ENCODE data around the gene PPP1R7.
"Not testable (repeated sequence)": the region's sequence is repeated elsewhere in the genome, so short reads cannot be mapped to it uniquely, and the experiment has no call there.

The PPP1R7 gene

GRCh38 chr2:241177526-241178334 lies 27.5 kb downstream of the PPP1R7 start:
- DNase-seq = no peak

GRCh38 chr2:241178961-241179360 lies 28.7 kb downstream of the PPP1R7 start:
- DNase-seq = no peak

DNA sequence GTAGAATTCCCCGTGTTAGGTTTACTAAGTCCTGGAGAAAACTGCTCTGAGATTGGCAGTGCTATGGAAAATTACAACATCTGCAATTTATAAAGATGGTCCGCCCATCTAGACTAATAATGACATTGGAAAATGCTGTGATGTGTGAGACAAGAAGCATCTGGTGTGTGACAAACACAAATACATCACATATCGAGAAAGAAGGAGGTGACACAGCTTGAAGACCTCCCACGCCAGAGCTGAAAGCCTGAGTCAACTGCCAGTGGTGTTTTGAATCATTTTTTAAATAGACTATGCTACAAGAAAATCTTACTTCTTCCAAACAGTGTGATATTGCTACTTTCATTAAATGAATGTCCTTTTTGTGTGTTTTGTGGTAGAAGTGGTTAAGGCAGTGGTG lies 29.6 kb downstream of the PPP1R7 start:
- DNase-seq = no peak

- no peak for DNase-seq
Observed at GRCh38 chr2:241180495-241180894, 30.2 kb downstream of the PPP1R7 start.

DNA sequence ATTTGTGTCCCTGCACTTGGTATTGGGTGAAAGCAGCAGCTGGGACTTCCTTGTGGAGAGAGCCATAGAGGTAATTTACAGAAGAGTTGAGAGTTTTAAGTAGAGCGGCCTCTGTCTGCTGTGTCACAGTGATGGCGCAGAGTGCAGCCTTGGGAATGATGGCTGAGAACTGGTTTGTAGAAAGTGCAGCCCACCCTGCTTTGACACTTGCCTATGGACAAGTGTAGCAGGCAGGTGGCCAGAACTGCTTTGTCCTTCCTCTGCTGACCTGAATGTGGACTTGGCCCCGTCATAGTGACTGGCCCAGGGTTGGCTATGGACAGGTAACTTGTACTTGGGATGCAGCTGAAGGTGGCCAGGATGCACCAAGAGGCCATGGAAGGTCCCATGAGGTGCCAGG lies 31.9 kb downstream of the PPP1R7 start:
- no peak for DNase-seq

- DNase-seq = no peak
Observed at GRCh38 chr2:241182531-241183133, 32.4 kb downstream of the PPP1R7 start.

- no peak for DNase-seq
Observed at GRCh38 chr2:241183221-241183620, 33.0 kb downstream of the PPP1R7 start.

DNA sequence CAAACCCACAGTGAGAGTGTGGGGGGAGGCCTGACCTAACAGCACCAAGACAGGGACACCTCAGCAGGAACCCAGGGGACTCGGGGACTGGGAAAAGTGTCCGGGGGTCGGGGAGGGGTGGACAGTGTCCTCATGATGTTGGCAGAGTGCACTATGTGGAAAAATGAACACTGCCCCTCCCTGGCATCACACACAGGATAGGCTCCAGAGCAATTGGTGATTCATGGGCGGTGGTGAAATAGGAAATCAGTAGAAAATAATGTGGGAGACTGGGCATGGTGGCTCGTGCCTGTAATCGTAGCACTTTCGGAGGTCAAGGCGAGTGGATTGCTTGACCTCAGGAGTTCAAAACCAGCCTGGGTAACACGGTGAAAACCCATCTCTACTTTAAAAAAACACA lies 34.6 kb downstream of the PPP1R7 start:
- DNase-seq = no peak

DNA sequence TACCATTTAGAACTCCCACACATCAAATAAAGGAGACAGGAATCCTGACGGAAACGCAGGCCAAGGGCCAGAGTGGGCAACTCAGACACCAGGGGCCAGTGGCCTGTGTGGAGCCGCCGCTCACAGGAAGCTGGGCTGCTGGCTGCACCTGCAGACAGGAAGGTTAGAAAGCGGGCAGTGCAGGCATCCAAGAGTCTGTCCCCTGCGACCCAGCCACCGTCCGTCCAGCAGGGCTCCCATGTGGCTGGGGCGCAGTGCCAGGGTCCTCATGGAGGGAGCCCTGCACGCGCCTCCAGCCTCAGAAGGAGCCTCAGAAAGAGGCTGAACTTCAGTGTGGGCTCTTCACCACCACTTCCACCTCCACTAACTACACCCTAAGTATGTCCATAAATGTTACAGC lies 35.7 kb downstream of the PPP1R7 start:
- DNase-seq = no peak

- no peak for DNase-seq
Observed at GRCh38 chr2:241187101-241187917, 37.0 kb downstream of the PPP1R7 start.

DNA sequence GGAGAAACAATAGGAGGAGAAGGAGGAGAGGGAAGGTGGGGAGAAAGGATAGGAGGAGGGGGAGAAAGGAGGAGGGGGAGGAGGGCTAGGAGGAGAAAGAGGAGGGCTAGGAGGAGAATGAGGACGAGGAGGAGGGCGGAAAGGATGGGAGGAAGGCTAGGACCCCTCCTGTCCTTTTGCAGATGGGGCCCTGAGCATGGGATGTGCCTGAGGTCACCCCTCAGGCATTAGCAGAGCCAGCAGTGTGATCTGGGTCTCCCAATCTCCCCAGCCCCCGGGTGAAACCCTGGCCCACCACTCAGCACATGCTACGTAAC lies 37.6 kb downstream of the PPP1R7 start:
- no peak for DNase-seq

DNA sequence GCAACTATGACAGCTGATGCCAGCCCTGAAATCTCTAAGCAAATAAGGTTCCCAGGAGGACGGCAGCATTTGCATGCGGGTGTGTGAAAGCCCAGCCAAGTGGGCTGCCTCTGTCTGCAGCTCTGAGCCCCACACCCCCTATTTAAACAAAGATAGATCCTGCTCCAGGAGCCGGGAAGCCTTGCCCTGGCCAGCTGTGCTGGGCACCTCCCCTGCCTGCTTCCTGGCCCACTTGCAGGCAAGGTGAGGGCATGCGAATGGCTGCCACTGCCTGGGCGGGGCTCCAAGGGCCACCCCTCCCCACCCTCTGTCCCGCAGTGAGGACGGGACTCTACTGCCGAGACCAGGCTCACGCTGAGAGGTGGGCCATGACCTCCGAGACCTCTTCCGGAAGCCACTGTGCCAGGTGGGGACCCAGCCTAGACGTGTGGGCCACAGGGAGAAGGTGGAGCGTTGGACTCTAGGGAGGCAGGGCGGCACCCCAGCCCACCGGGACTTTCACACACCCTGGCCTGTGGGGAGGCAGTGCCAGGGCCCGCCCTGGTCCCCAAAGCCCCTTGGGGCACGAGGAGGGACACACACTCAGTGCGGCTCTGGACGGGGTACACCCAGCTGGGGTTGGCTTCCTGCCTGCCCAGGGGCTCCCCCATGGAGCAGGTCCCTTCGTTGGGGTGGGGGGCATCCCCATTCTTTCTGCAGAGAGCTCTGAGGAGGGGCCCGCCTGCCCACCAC lies 38.3 kb downstream of the PPP1R7 start, which contains the start of gene ANO7:
Gene ANO7, plus strand, starts transcription at position 317 of the 732 bp plus-strand sequence. CDS start 1,387 bp downstream, outside the sequence.
- DNase-seq = no peak

- DNase-seq = no peak
Observed at GRCh38 chr2:241189093-241189855, 39.0 kb downstream of the PPP1R7 start.

DNA sequence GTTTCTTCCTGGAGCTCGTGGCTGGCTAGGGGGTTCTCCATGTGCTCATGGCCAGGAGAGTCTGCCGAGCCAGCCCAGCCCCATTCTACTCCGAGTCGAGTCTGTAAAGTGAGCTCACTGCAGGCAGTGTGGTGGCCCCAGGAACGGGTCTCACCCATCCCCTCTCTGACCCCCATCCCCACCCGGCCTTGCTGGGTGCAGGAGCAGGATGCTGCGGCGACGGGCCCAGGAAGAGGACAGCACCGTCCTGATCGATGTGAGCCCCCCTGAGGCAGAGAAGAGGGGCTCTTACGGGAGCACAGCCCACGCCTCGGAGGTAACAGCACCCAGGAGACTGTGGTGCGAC lies 39.6 kb downstream of the PPP1R7 start:
- no peak for DNase-seq

DNA sequence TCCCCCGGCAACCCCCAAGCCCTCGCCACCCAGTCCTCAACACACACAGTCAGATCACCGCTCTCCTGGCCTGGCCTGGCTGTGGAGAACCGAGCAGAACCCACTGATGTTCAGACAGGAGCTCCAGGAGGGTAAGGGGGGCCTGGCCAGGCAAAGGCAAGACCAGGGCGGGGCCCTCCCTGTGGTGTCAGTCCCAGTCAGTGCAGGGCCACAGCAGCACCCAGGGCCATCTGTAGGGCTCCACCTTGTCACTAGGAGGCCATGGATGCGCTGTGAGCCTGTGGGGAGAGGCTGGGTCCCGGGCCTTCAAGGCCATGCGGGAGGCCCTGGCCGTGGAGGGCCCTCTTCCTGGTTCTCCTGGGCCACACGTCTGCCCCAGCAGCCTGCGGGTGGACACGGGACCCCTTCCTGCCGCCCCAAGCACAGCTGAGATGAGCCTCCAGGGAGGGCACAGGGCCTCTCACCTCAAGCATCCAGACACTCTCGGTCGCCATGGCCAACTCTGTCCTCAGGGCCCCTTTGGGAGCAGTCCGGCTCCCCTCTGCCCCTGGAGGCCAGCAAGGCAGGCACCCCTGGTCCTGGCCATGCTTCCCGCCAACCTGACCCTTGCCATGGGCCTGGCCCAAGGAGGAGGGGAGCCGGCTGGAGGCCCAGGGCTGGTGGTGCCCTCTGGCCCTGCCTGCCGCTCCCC lies 40.2 kb downstream of the PPP1R7 start:
- DNase-seq = no peak

- DNase-seq = no peak
Observed at GRCh38 chr2:241191081-241191480, 40.8 kb downstream of the PPP1R7 start.

- no peak for DNase-seq
Observed at GRCh38 chr2:241193271-241193670, 43.0 kb downstream of the PPP1R7 start.

DNA sequence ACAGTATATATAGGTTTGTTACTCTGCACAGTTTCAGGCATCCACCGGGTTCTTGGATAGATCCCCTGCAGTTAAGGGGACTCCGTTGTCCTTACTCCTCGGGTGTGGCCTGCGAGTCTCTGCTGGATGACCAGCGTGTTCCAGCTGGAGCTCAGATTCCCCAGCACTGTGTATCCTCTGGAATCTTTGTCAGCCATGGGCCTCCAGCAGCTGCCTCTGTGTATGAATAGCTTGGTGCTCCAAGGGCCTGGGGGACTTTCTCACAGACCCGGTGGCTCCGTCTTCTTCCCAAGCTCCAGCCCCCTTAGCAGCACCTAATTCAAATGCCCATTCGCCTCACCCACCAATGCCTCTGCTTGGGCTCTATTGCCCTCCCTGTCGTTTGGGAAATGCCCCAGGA lies 44.5 kb downstream of the PPP1R7 start:
- no peak for DNase-seq

- DNase-seq = no peak
Observed at GRCh38 chr2:241195506-241196130, 45.4 kb downstream of the PPP1R7 start.

DNA sequence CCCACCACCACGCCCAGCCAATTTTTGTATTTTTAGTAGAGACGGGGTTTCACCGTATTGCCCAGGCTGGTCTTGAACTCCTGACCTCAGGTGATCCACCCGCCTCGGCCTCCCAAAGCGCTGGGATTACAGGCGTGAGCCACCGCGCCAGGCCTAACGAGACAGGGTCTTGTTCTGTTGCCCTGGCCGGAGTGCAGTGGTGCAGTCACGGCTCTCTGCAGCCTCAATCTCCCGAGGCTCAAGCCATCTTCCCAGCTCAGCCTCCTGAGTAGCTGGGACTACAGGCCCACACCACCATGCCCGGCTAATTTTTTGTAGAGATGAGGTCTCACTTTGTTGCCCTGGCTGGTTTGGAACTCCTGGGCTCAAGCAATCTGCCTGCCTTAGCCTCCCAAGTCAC lies 47.0 kb downstream of the PPP1R7 start:
- DNase-seq = not testable (repeated sequence)

DNA sequence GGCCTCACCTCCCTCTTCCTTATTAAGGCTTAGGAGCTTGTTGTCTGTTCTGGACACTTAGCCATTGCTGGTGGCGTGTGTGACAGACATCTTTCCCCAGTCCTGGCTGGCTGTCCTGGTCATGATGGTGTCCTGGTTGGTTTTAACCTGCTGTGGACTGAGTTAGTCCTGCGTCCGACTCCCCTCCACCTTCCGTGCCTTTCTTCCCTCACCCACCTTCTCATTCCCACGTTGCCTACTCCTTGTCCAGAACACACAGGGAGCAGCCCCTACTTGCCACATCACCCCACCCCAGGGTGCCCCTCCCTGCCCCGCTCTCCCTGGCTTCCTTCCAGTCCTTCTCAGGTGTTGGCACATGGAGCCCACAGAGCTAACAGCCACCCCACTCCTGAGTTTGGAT lies 47.7 kb downstream of the PPP1R7 start:
- no peak for DNase-seq

Measured in suppressor macrophage treated with lipopolysaccharide for 4 hours (primary cell).